CD4-positive, alpha-beta T cell treated with Interleukin-17A for 4 hours (primary cell): ENCODE measurements around the gene MTO1.
A peak's percentile ranks its signal among the peaks of the same experiment; 100 is the strongest.
"Not testable (repeated sequence)": the region's sequence is repeated elsewhere in the genome, so short reads cannot be mapped to it uniquely, and the experiment has no call there.

Experiments used
- DNase-seq: peaks from one replicate; pipeline ENCODE4 v3.0.0-alpha.2; 2020; ENCODE audit warnings: mixed read lengths

Gene MTO1, protein sequence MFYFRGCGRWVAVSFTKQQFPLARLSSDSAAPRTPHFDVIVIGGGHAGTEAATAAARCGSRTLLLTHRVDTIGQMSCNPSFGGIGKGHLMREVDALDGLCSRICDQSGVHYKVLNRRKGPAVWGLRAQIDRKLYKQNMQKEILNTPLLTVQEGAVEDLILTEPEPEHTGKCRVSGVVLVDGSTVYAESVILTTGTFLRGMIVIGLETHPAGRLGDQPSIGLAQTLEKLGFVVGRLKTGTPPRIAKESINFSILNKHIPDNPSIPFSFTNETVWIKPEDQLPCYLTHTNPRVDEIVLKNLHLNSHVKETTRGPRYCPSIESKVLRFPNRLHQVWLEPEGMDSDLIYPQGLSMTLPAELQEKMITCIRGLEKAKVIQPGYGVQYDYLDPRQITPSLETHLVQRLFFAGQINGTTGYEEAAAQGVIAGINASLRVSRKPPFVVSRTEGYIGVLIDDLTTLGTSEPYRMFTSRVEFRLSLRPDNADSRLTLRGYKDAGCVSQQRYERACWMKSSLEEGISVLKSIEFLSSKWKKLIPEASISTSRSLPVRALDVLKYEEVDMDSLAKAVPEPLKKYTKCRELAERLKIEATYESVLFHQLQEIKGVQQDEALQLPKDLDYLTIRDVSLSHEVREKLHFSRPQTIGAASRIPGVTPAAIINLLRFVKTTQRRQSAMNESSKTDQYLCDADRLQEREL

DNA sequence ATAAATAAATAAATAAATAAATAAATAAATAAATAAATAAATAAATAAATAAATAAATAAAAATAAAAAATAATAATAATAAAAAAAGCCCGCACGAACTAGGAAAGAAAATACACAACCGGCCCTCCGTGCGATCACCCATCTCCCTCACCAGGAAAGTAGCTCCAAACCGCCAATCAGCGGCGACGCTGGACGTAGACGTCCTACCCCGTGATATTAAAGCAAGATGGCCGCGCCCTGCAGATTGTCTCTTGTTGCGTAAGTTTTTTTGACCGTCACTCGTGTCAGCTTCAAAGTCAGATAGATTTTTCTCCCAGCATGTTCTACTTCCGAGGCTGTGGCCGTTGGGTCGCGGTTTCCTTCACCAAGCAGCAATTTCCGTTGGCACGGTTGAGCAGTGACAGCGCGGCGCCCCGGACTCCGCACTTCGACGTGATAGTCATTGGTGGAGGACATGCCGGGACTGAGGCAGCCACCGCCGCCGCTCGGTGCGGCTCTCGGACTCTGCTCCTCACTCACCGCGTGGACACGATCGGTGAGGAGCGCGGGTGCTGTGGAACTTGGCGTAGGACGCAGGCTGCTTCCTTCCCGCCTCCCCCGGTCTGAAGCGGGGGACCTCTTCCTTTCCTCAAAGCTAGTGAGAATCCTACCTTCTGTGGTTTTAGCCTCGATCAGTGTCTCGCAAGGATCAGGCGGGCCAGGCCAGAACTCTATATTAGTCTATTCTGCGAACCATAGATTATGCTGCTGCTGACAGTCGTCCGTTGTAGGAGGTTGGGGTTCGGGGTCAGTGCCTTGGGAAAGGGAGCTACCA, at the start of gene MTO1:
Gene MTO1, plus strand, starts transcription at position 201 of the 814 bp plus-strand sequence. Its CDS starts 118 bp downstream, at position 319.
- peak; percentile 85 for DNase-seq

DNA sequence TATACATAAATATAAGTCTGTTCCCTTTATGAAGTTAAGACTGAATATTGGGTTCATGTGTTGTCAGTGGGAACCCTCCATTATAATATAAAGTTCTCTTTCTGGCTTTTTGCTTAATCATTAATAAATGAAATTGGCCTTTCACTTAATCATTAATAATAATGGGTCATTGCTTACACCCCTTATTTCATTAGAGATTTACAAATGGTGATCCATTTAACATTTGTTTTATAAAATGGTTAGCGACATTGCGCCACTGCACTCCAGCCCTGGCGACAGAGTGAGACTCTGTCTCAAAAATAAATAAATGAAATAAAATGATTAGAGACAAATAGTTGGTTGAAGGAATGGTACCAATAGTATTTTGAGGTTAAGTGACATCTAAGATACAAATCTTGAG, 48.4 kb upstream of the MTO1 start:
- no peak for DNase-seq

DNA sequence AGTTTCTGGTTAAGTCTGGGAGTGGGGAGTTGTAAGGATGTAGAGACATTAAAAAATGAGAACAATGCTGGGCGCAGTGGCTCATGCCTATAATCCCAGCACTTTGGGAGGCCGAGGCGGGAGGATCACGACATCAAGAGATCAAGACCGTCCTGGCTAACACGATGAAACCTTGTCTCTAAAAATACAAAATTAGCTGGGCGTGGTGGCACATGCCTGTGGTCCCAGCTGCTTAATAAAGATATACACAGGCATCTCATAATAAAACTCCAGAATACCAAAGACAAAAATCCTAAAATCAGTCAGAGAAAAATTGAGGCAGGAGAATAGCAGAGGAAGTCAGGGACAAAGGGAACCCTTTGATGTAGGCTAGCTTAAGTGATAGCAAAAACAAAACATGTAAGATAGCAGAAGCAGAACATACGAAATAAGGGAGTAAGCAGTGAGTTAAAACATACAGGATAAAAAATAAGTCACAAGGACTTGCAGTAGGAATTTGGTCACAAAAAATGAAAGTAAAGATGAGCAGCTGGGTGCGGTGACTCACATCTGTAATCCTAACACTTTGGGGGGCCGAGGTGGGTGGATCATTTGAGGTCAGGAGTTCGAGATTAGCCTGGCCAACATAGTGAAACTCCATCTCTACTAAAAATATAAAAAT, 43.3 kb upstream of the MTO1 start:
- DNase-seq, result no peak

DNA sequence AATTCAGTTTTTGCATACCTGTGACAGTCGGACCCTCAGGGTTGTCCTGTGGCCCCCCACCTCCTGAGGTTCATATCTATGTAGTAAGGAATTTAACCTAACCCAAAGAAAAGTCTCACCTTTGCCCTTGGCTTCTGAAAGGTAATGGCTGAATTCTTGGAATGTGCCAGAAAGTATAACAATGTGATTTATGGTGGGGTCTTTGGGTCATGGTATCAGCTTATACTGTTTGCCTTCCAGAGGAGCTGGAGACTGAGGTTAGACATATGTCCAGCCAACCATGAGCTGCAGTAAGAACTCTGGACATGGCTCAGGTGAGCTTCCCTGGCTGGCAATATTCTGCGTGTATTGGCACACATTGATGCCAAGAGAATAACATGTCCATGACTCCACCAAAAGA, 40.0 kb upstream of the MTO1 start:
- no peak for DNase-seq

DNA sequence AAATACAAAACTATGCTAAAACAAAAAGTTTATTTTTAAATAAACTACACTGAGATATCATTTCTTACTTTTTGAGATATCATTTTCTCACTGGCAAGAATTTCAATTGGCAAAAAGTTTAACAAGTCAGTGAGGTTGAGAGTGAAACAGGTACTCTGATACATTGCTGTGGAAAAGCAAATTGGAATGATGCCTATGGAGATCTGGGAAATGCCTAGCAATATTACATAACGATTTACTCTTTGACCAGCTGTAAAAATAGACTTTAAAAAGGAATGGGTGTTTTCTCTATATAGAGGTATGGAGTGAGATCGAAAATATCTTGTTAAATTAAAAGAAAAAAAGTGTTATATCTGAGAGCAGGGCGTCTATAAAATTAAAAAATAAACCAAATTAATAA, 26.3 kb upstream of the MTO1 start:
- DNase-seq, result no peak

DNA sequence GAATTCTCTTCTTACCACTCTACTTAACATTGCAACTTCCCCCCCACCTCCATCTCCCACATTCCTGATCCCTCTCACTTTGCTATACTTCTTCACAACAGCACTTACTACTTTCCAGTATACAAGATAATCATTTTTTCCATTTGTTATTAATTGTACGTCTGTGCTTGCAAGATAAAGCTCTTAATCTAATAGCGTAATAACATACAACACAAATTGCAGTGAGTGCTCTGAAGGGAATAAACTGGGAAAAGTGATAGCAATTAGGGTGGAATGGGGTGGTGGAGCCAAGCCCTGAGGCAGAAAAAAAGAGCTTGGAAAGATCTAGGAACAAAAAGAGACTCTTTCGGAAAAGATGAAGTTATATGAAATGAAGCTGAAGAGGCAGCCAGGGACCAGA, 18.0 kb upstream of the MTO1 start:
- no peak for DNase-seq

DNA sequence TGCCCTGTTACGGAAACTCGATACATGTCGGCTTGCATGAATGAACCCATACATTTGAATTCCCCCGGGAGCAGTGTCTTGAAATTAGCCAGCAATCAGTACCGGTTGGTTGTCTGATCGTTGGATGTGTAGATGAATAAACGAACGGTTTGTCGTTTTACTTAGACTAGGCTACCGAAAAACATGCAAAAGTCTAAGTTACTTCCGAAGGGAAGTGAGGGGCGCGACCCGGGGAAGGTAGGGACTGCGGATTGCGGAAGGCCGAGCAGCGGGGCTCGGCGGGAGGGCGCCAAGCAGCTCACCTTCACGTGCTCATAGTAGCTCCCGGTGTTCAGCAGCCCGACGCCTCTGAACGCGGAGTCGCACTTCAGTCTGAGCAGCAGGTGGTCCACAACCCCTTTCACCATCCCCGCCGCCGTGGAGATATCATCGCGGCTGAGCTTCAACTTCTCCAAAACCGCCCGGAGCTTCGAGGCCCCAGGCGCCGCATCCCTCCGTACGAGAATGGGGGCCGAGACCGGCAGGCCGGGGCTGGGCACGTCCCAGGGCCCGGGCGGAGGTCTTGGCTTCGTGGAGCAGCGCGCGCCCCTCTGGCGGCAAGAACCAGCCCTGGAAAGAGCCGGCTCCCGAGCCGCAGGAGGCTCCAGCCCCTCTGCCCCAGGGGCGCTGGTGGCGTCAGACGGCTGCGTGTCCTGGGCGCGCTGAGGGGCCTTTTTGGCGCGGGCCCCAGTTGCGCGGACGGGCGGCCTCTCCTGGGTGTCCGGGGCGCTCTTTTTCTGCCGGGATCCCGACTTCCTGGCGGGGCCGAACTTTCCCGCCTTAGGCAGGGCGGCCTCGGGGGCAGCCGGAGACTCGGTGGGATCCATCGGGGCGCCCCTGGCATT, 10.1 kb upstream of the MTO1 start:
- DNase-seq, result peak; percentile 66

DNA sequence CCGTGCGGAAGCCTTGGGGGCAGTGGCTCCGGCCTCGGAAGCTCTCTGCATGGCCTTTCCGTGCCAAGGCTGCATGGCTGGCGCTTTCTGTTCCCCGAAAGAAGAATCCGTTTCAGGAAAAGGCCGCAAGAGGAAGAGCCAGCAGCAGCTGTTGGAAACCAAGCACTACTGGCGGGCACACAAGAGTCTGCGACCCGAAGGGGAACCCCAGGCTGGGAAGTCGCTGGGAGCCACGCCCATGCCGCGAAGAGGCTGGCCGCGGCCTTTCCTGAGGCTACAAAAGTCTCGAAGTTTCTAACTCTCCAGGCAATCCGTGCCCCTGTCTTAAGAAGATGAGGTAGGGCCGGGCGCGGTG, 9.5 kb upstream of the MTO1 start, which contains the start of gene CGAS:
Gene CGAS, minus strand, starts transcription at position 191 of the 355 bp plus-strand sequence. Its CDS starts 116 bp downstream, at position 75.
- peak; percentile 74 for DNase-seq

DNA sequence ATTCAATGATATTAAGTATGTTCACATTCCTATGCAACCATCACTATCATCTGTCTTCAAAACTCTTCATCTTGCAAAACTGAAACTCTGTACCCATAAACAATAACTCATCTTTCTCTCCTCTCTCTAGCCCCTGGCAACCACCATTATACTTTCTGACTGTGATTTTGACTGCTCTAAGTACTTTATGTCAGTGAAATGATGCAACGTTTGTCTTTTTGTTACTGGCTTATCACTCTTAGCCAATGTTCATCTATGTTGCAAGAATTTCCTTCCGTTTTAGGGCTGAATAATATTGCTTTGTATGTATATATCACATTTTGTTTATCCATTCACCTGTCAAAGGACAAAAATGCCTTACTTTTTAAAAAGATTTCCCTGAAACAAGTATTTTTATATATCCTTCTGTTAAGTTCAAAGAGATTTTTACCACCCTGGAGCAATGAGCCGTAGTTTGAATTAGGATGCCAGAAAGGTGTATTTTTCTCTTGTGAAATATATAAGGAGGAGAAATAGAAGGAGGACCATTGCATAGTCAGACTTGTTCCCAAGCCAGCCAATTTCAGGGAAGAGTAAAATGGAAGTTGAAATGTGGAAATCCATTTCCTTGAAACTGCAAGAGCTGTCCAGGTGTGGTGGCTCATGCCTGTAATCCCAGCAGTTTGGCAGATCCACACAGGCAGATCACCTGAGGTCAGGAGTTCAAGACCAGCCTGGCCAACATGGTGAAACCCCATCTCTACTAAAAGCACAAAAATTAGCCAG, 5.5 kb upstream of the MTO1 start:
- no peak for DNase-seq

DNA sequence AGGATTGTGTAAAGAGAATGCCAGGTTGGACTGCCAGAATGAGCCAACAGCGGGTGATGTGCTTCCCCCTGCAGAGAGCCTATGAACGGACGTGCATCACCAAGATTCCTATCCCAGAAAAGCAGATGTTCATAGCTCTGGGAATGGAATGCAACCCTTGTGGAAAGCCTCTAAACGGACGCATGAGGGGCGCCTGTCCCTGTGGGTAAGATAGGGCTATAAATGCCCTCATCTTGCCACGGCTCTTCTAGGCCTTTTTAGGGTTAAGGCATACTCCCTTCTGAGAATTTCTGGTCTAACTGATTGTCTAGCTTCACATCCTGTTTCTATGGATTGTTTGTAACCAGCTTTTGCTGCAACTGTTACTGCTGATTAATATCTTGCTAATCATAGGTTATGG, 2.1 kb upstream of the MTO1 start:
- not testable (repeated sequence) for DNase-seq

DNA sequence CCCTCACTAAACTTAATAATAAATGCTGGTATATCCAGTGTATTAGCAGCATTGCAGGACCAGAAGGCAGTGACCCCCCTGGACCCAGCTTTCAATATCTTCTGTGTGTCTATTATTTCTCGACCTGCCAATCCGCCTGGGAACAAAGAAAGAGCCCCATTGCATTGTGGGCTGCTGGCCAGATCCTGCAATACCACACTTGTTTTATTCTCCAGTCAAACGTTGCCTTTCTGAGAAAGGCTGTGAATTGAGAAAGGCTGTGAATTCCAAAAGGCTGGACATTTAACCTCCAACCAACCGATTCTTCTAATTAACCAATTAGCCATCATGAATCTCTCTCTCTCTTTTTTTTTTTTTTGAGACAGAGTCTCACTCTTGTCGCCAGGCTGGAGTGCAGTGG, 1.5 kb upstream of the MTO1 start:
- DNase-seq, result no peak

DNA sequence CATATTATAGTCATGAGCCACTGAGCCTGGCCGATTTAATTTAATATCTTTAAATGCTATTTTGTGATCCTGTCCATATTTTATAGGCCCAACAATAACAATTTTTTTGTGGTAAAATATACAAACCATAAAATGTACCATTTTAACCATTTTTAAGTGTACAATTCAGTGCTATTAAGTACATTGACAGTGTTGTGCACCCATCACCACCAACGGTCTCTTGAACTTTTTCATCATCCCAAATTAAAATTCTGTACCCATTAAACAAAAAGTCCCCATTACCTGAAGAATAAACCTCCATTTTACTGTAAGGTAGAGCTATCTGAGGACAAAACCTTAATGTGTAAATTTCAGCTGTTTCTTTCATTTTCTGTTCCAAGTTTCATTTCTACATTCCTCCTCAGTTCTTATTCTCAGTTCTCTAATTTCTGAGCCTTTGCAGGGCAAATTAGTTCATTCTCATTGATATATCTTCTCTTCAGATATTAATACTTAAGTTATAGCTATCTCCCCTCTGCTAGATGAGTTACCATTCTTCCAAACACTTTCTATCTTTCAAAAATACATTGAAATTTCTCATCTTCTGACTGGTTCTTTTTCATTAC, 10.3 kb downstream of the MTO1 start:
- DNase-seq, result no peak

DNA sequence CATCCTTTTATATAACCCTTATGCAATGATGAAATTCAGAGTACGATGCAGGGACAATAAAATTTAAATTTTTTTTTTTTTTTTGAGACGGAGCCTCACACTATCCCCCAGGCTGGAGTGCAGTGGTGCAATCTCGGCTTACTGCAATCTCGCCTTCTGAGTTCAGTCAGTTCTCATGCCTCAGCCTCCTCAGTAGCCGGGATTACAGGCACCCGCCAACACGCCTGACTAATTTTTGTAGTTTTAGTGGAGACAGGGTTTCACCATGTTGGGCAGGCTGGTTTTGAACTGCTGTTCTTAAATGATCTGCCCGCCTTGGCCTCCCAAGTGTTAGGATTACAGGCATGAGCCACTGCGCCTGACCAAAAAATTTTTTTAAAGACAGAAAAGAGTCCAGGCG, 15.2 kb downstream of the MTO1 start:
- no peak for DNase-seq

DNA sequence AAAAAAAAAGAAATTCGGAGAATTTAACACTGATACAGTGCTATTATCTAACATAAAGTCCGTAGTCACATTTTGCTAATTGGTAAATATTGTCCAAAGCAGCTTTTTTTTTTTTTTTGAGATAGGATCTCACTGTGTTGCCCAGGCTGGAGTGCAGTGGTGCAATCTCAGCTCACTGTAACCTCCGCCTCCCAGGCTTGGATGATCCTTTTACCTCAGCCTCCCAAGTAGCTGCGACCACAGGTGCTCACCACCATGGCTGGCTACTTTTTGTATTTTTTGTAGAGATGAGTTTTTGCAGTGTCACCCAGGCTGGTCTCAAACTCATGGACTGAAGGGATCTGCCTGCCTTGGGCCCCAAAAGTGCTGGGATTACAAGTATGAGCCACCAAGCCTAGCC, 15.9 kb downstream of the MTO1 start:
- no peak for DNase-seq

DNA sequence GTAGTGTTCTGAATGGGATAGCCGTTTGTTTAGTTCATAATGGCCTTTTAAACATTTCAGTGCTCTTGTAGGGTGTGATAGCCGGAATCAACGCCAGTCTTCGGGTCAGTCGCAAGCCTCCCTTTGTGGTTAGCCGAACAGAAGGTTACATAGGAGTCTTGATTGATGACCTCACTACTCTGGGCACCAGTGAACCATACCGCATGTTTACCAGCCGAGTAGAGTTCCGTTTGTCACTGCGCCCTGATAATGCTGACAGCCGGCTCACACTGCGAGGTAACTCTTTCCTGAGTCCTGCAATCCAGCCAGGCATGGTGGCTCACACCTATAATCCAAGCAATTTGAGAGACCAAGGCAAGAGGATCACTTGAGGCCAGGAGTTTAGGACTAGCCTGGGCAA, 20.4 kb downstream of the MTO1 start:
- no peak for DNase-seq

DNA sequence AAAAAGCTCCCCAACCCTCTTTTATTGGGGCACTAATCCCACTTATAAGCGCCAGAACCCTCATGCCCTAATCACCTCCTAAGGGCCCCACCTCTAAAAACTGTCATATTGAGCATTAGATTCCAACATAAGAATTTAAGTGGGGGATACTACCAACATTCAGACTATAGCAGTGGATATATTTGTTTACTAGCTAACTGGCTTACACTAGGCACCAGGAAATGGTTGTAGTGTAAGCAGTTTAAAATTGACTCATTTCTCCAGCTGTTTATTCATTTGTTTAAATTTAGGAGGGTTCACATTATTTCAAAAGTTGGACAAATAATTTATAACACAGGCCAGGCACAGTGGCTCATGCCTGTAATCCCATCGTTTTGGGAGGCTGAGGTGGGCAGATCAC, 22.9 kb downstream of the MTO1 start:
- no peak for DNase-seq

DNA sequence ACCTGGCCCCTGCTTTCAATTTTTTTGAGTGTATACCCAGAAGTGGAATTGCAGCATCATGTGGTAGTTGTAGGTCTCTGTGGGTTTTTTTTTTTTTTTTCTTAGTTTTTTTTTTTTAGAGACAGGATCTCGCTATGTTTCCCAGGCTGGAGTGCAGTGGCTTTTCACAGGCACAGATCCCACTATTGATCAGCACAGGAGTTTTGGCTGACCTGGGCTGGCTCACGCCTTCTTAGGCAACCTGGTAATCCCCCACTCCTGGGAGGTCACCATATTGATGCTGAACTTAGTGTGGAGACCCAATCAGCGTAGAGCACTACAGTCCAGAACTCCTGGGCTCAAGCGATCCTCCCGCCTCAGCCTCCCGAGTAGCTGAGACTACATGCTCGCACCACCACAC, 25.9 kb downstream of the MTO1 start:
- DNase-seq, result no peak

DNA sequence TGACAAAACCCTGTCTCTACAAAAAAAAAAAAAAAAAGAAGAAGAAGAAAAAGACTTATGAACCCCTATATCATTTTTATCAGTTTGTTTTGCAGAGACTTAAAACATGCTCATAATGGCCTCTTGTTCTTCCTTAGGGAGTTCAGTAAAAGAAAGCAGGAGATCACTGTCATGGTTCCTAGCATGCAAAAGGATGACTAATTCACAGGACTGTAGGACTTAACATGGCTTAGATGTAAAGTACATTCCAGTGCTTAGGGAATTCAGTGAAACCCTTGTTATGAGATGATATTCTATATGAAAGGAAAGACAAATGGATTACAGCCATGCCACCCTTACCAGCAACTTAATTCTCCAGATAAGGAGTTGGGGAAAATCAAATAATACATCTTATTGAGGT, 29.8 kb downstream of the MTO1 start:
- DNase-seq, result no peak

DNA sequence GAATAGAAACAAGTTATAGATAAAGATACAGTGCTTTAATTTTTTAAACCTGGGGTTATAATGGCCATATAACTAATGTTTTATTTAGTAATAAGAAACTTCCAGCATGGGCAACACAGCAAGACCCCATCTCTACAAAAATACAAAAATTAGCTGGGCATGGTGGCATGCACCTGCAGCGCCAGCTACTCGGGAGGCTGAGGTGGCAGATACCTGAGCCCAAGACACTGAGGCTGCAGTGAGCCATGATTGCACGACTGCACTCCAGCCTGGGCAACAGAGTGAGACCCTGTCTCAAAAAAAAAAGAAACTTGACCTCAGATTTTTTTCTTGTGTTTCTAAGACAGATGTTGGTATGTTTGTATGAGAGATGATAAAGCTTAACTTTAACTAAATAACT, 36.4 kb downstream of the MTO1 start:
- DNase-seq, result no peak

DNA sequence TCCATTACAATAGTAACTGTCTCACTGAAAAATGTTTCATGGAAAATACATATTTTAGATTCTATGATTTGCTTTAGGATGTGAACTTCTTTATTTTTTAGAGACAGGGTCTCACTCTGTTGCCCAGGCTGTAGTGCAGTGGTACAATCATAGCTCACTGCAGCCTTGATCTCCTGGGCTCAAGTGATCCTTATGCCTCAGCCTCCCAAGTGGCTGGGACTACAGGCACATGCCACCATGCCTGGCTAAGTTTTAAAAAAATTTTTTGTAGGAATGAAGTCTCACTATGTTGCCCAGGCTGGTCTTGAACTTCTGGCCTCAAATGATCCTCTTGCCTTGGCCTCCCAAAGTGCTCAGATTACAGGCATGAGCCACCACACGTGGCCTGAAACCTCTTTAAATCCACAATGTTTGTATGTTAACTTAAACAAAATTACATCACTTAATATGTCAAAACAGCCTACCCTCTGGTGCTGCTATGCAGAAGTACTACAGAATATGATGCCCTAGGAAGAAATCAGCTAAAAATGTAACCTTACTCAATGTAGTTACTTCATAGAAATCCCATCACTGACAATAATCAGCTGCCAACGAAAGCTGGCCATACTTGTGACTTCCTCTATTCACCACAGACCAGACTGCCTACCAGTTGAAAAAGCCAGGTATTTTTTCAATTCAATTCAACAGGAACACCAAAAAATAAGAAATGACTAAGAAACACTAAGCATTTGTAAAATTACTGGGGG, 41.7 kb downstream of the MTO1 start:
- DNase-seq, result no peak
